ENCODE results near the gene NAPEPLD.

GRCh38 chr7:103132995-103133688 is 15.8 kb downstream of the NAPEPLD start:
- TF ChIP-seq CTCF (IDR thresholded peaks at IDR 0.05) (no peak), EP300 (IDR thresholded peaks at IDR 0.05) (no peak)
